ENCODE data around the gene CD209.
"Not testable (repeated sequence)": the region's sequence is repeated elsewhere in the genome, so short reads cannot be mapped to it uniquely, and the experiment has no call there.

Gene CD209

GRCh38 chr19:7746903-7747884 lies at the start of gene CD209:
Gene CD209, minus strand, starts transcription at chr19:7747534. Its CDS starts 23 bp downstream, at chr19:7747511.
- DNase-seq: no peak

DNA sequence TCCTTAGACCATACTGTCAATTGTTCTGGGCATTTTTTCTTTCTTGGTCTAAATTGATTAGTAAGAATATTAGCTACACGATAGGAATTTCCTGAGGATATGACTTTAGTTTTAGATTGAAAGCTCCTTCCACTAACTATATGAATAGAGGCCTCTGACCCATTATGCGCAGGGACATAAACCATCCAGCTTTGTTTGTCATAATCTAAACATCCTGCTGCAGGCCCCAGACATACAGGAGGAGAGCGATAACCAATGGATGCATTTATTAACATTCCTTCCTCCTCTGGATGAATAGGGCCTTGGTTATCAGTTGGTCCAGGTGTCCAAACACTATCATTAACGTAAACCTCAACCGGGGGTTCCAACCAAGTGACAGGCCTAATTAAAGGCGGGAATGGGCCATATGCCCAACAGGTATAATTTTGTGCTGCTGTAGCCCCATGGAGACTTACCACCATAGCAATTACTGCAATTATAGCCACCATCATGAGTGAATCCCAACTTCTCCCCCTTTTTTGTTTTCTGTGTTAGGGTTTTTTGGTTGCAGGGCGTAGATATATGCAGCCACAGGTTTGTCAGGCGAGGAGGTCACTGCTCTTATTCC lies 48.3 kb upstream of the CD209 start:
- no peak for DNase-seq

DNA sequence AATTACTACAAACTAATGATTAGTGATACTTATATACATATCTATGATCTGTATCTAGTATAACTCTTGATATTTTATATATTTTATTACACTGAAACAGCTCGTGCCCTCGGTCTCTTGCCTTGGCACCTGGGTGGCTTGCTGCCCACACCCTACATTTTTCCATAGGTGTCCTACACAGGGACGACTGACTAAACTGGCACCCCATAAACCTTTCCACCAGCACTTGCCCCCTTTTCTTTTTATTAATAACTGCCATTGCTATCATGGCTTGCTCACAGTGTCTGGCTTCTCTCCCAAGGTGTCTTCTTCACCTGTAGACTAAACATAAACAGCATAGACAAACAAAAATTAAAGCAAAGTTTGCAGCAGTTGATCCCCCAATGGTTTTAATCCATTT lies 46.2 kb upstream of the CD209 start:
- DNase-seq: no peak

GRCh38 chr19:7792701-7793100 lies 45.4 kb upstream of the CD209 start:
- not testable (repeated sequence) for DNase-seq

GRCh38 chr19:7792281-7792680 lies 44.9 kb upstream of the CD209 start:
- no peak for DNase-seq

- no peak for DNase-seq
Observed at GRCh38 chr19:7790416-7790815, 43.1 kb upstream of the CD209 start.

GRCh38 chr19:7789447-7789846 lies 42.1 kb upstream of the CD209 start:
- peak; percentile 68 for DNase-seq

DNA sequence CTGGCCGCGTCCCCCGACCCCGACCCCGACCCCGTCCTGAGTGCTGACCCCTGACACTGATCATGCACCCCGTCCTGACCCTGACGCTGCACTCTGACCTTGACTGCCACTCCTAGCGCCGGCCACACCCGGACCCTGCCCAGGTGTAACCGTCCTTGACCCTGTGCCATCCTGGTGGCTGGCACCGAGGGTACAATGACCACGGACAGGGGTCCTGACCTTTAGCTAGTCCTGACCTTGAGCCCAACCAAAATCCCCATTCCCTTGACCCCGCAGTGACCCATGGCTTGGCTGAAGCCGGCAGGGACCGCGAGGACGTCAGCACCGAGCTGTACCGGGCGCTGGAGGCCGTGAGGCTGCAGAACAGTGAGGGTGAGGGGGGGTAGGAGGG lies 41.6 kb upstream of the CD209 start:
- no peak for DNase-seq

- DNase-seq: no peak
Observed at GRCh38 chr19:7788178-7788932, 41.0 kb upstream of the CD209 start.

DNA sequence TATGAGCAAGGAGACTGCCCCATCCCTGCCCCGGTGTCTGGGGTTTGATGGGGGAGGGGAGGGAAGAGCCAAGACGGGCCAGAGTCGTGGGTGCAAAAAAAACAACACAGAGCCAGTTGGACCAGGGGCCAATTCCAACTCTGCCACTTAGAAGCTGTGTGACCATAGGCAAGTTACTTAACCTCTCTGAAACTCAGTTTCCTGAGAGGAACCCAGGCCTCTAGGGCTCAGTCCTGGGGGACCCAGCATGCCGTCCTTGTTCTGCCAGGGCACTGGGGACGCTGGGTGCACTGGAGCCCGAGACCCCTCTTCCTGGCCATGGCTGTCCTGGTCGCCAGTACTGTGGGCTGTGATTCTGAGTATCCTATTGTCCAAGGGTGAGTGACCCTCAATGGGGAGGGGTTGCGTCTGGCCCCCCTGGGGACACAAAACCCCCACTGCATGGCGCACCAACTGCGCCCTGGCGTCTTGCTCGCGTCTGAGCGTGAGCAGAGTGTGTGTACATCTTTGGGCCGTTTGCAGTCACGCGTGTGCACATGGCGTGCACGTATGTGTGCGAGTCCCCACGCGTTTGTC lies 40.4 kb upstream of the CD209 start:
- DNase-seq: no peak

DNA sequence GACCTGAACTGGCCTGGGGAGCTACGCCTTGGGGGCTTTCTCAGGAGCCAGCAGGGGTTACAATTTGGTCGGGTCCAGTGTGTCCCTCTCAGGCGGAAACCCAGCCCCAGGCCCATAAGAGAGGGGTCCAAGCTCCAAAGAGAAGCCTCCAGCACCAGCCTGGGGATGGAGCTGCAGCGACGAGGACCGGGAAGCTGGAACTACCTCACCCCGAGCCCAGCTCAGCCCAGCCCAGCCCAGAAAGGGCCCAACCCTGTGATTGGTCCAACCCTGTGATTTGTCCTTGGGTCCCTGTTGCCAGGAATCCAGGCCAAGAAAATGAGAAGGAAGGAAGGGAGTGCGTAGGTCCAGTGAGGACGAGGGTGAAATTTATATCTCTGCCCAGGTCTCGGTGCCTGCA lies 39.8 kb upstream of the CD209 start:
- no peak for DNase-seq

GRCh38 chr19:7784856-7785255 lies 37.5 kb upstream of the CD209 start:
- DNase-seq: no peak

GRCh38 chr19:7783991-7784423 lies 36.7 kb upstream of the CD209 start:
- DNase-seq: peak; percentile 34

GRCh38 chr19:7781157-7781556 lies 33.8 kb upstream of the CD209 start:
- DNase-seq: no peak

- no peak for DNase-seq
Observed at GRCh38 chr19:7779631-7780486, 32.5 kb upstream of the CD209 start.

DNA sequence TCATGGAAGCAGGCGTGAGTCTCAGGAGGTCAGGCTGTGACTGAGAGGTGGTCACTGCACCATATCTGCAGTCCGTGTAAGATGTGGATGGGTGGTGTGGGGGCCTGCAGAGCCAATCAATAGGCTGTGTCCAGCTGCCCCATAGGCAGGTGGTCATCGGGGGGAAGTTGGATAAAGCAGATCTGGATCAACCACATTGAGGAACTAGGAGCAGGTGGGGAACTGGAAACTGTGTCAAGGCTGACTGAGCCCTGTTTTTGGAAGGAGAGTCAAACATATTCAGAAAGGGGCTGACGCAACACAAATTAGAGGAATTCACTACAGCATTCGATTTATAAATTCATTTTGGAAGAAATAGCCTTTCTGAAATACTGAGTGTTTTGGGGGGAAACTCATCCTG lies 30.7 kb upstream of the CD209 start:
- DNase-seq: no peak

GRCh38 chr19:7775761-7776160 lies 28.4 kb upstream of the CD209 start:
- DNase-seq: no peak

DNA sequence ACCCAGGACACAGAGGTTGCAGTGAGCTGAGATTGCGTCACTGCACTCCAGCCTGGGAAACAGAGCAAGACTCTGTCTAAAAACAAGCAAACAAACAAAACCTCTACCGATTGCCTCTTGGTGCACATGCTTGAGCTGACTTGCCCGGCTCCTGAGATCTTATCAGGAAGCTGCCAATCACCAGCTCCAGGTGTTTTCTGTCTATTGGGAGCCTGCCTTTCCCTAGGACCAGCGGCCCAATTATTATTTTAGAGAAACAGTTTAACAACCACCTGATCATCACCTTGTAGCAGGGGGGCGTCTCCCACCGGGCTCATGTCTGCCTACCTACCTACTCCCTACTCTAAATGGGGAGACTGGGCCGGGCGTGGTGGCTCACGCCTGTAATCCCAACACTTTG lies 26.5 kb upstream of the CD209 start:
- no peak for DNase-seq

GRCh38 chr19:7772752-7773291 lies 25.5 kb upstream of the CD209 start:
- no peak for DNase-seq

DNA sequence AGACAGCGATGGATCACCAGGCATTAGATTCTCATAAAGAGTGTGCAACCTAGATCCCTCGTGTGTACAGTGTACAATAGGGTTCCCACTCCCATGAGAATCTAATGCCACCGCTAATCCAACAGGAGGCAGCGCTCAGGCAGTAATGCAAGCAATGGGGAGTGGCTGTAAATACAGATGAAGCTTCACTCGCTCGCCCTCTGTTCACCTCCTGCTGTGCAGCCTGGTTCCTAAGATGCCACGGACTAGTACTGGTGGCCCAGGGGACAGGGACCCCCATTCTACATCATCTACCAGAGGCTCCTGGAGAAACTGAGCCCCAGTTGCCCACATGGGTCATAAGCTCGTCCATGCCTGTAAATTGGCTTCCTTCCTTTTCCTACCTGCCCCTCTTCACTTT lies 23.7 kb upstream of the CD209 start:
- no peak for DNase-seq

DNA sequence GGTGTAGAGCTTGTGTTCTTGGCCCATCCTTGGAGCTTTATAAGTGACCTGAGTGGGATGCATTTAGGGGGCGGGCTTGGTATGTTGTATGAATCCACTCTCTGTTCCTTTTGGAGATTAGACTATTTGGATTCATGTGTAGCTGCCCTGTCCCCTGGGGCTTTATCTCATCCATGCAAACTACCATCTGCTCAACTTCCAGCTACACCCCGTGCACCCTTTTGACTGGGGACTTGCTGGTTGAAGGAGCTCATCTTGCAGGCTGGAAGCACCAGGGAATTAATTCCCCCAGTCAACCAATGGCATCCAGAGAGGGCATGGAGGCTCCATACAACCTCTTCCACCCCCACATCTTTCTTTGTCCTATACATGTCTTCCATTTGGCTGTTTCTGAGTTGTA lies 21.8 kb upstream of the CD209 start:
- no peak for DNase-seq

DNA sequence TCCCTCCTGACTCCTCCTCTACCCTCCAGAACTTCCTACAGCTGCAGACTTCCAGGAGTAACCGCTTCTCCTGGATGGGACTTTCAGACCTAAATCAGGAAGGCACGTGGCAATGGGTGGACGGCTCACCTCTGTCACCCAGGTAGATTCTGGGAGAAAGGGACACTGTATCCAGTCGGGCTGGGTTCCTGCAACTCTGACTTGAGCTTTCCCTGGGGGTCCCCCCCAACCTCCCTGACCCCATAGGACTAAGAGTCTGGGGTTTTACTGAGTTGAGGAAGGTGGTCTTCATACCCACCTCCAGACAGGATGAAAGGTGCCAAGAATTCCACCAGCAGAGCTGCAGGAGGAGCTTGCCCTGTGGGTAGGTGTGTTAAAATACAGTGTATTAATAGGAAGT lies 20.2 kb upstream of the CD209 start:
- no peak for DNase-seq
